Astrocyte (in vitro differentiated cells and primary cell): ENCODE data around the gene USP13. TPM values are rescaled to one million over a fixed set of nuclear protein-coding genes. Genes with fewer than 3 reads are reported as not detected.

Source experiments
- DNase-seq: peaks from one replicate; pipeline ENCODE4 v3.0.0-alpha.2; 2010; ENCODE audit warnings: low read depth
- FAIRE-seq: peaks from 2 replicates; lab custom pipeline; 2011; peaks lifted over from hg19 to GRCh38; lab: Jason Lieb, UNC
- H2AFZ ChIP-seq: 2 replicates; pipeline ENCODE4 v1.6.0; 2012; ENCODE audit warnings: low read depth, low read length, inconsistent platforms
- H3K27ac ChIP-seq: 2 replicates; pipeline ENCODE4 v1.5.1; 2011; ENCODE audit warnings: low read depth, low read length, inconsistent platforms
- H3K27me3 ChIP-seq: 2 replicates; pipeline ENCODE4 v1.6.0; 2011; ENCODE audit warnings: low read length, inconsistent platforms; ENCODE audit not compliant: insufficient read depth
- H3K36me3 ChIP-seq: 2 replicates; pipeline ENCODE4 v1.5.1; 2011; ENCODE audit warnings: low read length, inconsistent platforms; ENCODE audit not compliant: insufficient read depth
- H3K4me1 ChIP-seq: 2 replicates; pipeline ENCODE4 v1.5.1; 2011; ENCODE audit warnings: low read length, inconsistent platforms; ENCODE audit not compliant: insufficient read depth
- H3K4me2 ChIP-seq: 2 replicates; pipeline ENCODE4 v1.6.0; 2012; ENCODE audit warnings: low read length, inconsistent platforms
- H3K4me3 ChIP-seq: 2 replicates; pipeline ENCODE4 v1.5.1; 2011; ENCODE audit warnings: low read depth, mild to moderate bottlenecking, low read length, inconsistent platforms; ENCODE audit not compliant: insufficient read depth
- H3K79me2 ChIP-seq: 2 replicates; pipeline ENCODE4 v1.6.0; 2012; ENCODE audit warnings: mild to moderate bottlenecking, low read length, inconsistent platforms; ENCODE audit not compliant: insufficient read depth
- H3K9ac ChIP-seq: 2 replicates; pipeline ENCODE4 v1.6.0; 2012; ENCODE audit warnings: mild to moderate bottlenecking, low read length, inconsistent platforms
- H3K9me3 ChIP-seq: 2 replicates; pipeline ENCODE4 v1.5.1; 2012; ENCODE audit warnings: low read depth, mild to moderate bottlenecking, low read length, inconsistent platforms; ENCODE audit not compliant: insufficient read depth
- H4K20me1 ChIP-seq: 2 replicates; pipeline ENCODE4 v1.6.0; 2012; ENCODE audit warnings: low read length, inconsistent platforms; ENCODE audit not compliant: insufficient read depth
- H3K27ac Mint-ChIP-seq: one replicate; pipeline ENCODE4 v1.8.0; 2021; ENCODE audit warnings: mild to moderate bottlenecking, mixed read lengths; ENCODE audit not compliant: unreplicated experiment
- H3K27me3 Mint-ChIP-seq: one replicate; pipeline ENCODE4 v1.8.0; 2021; ENCODE audit warnings: low read depth, mixed read lengths; ENCODE audit not compliant: unreplicated experiment
- H3K36me3 Mint-ChIP-seq: one replicate; pipeline ENCODE4 v1.8.0; 2021; ENCODE audit warnings: low read depth, mixed read lengths; ENCODE audit not compliant: unreplicated experiment
- H3K4me1 Mint-ChIP-seq: one replicate; pipeline ENCODE4 v1.8.0; 2021; ENCODE audit warnings: low read depth, mixed read lengths; ENCODE audit not compliant: unreplicated experiment
- H3K4me3 Mint-ChIP-seq: one replicate; pipeline ENCODE4 v1.8.0; 2021; ENCODE audit warnings: mild to moderate bottlenecking, moderate library complexity, mixed read lengths; ENCODE audit not compliant: unreplicated experiment
- H3K9me3 Mint-ChIP-seq: one replicate; pipeline ENCODE4 v1.8.0; 2021; ENCODE audit warnings: mild to moderate bottlenecking, mixed read lengths; ENCODE audit not compliant: unreplicated experiment
- CTCF ChIP-seq: IDR thresholded peaks from 2 replicates; pipeline ENCODE4 v1.5.1; 2011; ENCODE audit warnings: low read depth, mild to moderate bottlenecking, inconsistent platforms, low read length, moderate library complexity; ENCODE audit not compliant: insufficient read depth
- EZH2 ChIP-seq: IDR thresholded peaks from 2 replicates; pipeline ENCODE4 v1.6.1; 2012; ENCODE audit warnings: mild to moderate bottlenecking, low read length, inconsistent platforms; ENCODE audit not compliant: insufficient read depth
- total RNA-seq: library from RNA; stranded (reverse); gene quantifications from 2 replicates; pipeline ENCODE4 v1.2.1, GENCODE V29; 2021

USP13 gene
- total RNA-seq, 1 donor from 2014 or later, result 7.4 TPM

- Histone ChIP-seq H3K27me3 (no peaks in the 10 kb centered on the region), H3K9ac (no peak overlapping the region)
- no peak for FAIRE-seq
Observed at GRCh38 chr3:179788996-179789395, 136.2 kb downstream of the USP13 start.

DNA sequence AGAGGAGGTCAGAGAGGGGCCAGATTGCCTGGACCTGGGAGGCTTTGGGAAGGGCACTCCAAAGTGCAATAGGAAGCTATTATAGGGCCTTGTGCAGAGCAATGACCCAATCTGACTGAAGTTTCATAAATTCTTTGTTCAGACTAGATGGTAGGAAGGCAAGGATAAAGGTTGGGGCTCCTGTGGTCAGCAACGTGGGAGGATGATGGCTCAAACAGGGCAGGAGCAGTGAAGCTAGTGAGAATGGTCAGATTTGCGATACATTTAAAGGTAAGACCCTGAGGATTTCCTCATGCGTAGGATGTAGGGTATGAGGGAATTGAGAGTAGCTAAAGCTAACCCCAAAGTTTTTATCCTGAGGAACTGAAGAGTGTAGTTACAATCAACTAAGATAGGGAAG lies 139.0 kb downstream of the USP13 start:
- FAIRE-seq, result no peak
- no peak overlapping the region for H3K4me3 Mint-ChIP-seq
- Histone ChIP-seq H3K4me2 (no peak overlapping the region), H3K36me3 (no peaks in the 10 kb centered on the region), H2AFZ (no peak overlapping the region), H4K20me1 (no peaks in the 10 kb centered on the region), H3K27ac (no peak overlapping the region), H3K9ac (no peak overlapping the region), H3K27me3 (no peaks in the 10 kb centered on the region), H3K9me3 (no peaks in the 10 kb centered on the region), H3K4me3 (no peak overlapping the region), H3K79me2 (no peaks in the 10 kb centered on the region), H3K4me1 (no peaks in the 10 kb centered on the region)
- H3K27me3 Mint-ChIP-seq, result no peaks in the 10 kb centered on the region
- peaks cover 2% of the 10 kb centered on the region for H3K36me3 Mint-ChIP-seq
- DNase-seq, result no peak
- no peaks in the 10 kb centered on the region for H3K9me3 Mint-ChIP-seq
- no peak for TF ChIP-seq CTCF
- H3K27ac Mint-ChIP-seq, result no peak overlapping the region
- peaks cover 5% of the 10 kb centered on the region for H3K4me1 Mint-ChIP-seq

More at GRCh38 chr3:179788996-179789395, 136.2 kb downstream of the USP13 start:
- H3K36me3 ChIP-seq, result no peaks in the 10 kb centered on the region
- H3K4me2 ChIP-seq, result no peak overlapping the region
- H3K4me1 Mint-ChIP-seq, result no peaks in the 10 kb centered on the region
- no peak overlapping the region for H3K27ac ChIP-seq
- no peaks in the 10 kb centered on the region for H3K9me3 Mint-ChIP-seq
- TF ChIP-seq EZH2 (no peak), CTCF (no peak)
- DNase-seq, result no peak
- H3K4me3 ChIP-seq, result no peak overlapping the region
- no peak overlapping the region for H3K27ac Mint-ChIP-seq
- H3K79me2 ChIP-seq, result no peaks in the 10 kb centered on the region
- H2AFZ ChIP-seq, result no peak overlapping the region
- no peaks in the 10 kb centered on the region for H3K4me1 ChIP-seq
- no peaks in the 10 kb centered on the region for H3K27me3 Mint-ChIP-seq
- no peaks in the 10 kb centered on the region for H4K20me1 ChIP-seq
- H3K4me3 Mint-ChIP-seq, result no peak overlapping the region
- no peaks in the 10 kb centered on the region for H3K9me3 ChIP-seq
- H3K36me3 Mint-ChIP-seq, result peaks cover 2% of the 10 kb centered on the region

GRCh38 chr3:179794355-179794754 lies 141.5 kb downstream of the USP13 start:
- TF ChIP-seq CTCF (no peak), EZH2 (no peak)
- peaks cover 2% of the 10 kb centered on the region for H3K36me3 Mint-ChIP-seq
- peaks cover 5% of the 10 kb centered on the region for H3K4me1 Mint-ChIP-seq
- no peaks in the 10 kb centered on the region for H3K4me1 ChIP-seq
- H4K20me1 ChIP-seq, result no peaks in the 10 kb centered on the region
- no peaks in the 10 kb centered on the region for H3K79me2 ChIP-seq
- no peak overlapping the region for H3K9ac ChIP-seq
- H3K4me3 Mint-ChIP-seq, result no peak overlapping the region
- H3K9me3 Mint-ChIP-seq, result no peaks in the 10 kb centered on the region
- H3K27ac ChIP-seq, result no peak overlapping the region
- no peak for FAIRE-seq
- DNase-seq, result no peak
- H3K27ac Mint-ChIP-seq, result no peak overlapping the region
- no peak overlapping the region for H3K4me2 ChIP-seq
- H3K36me3 ChIP-seq, result no peaks in the 10 kb centered on the region
- no peak overlapping the region for H2AFZ ChIP-seq
- H3K9me3 ChIP-seq, result no peaks in the 10 kb centered on the region
- no peaks in the 10 kb centered on the region for H3K27me3 ChIP-seq
- H3K27me3 Mint-ChIP-seq, result no peaks in the 10 kb centered on the region
- H3K4me3 ChIP-seq, result no peak overlapping the region
